ENCODE results near the gene RHD.
"Not testable (repeated sequence)": the region's sequence is repeated elsewhere in the genome, so short reads cannot be mapped to it uniquely, and the experiment has no call there.

- TF ChIP-seq CTCF (conservative IDR thresholded peaks at IDR 0.05; ENCODE audit: low read depth, low read length); EZH2phosphoT487 (IDR thresholded peaks at IDR 0.05; ENCODE audit: borderline replicate concordance, low read length): not testable (repeated sequence)
Observed at GRCh38 chr1:25279693-25280111, 7.4 kb downstream of the RHD start.
